B cell (primary cell): ENCODE measurements around the gene MMP14. TPM values are rescaled to one million over a fixed set of nuclear protein-coding genes. Genes with fewer than 3 reads are reported as not detected.

ENCODE experiments used
- ATAC-seq: fragments of 200-7000 bp; cut with Tn5 transposase; one replicate; pipeline ENCODE4 v1.10.0; 2021; ENCODE audit warnings: low read depth, mild to moderate bottlenecking, moderate number of reproducible peaks, moderate library complexity
- CTCF ChIA-PET: fragments of 350-600 bp; sonication (Branson Sonifier 250); formaldehyde crosslinking; loops from one replicate; lab custom pipeline; 2021; ENCODE audit warnings: antibody characterized with exemption, inconsistent platforms; lab: Charles Lee
- POLR2A ChIA-PET: fragments of 350-600 bp; sonication (Branson Sonifier 250); formaldehyde crosslinking; loops from one replicate; lab custom pipeline; 2021; ENCODE audit warnings: antibody characterized with exemption; lab: Charles Lee
- DNase-seq: peaks from one replicate; pipeline ENCODE4 v3.0.0; 2013
- H2AFZ ChIP-seq: 2 replicates; pipeline ENCODE4 v1.6.1; 2012; ENCODE audit warnings: mild to moderate bottlenecking, low read depth, low read length; ENCODE audit not compliant: insufficient read depth, poor library complexity, severe bottlenecking
- H3K27ac ChIP-seq, 2 donors: 1 replicate in 1 of 2; 2 replicates in 1 of 2; pipeline ENCODE4 v1.5.1; 2012 to 2013; ENCODE audit warnings: low read length in 2 of 2, mild to moderate bottlenecking in 2 of 2, moderate library complexity in 1 of 2
- H3K27me3 ChIP-seq, 4 experiments: fragments of 200-600 bp in 1 of 4; sonication (generic) in 1 of 4; replicated peaks in 1 of 4; 1 replicate in 2 of 4; 2 replicates in 2 of 4; pipeline versions ENCODE4 v1.6.1 to v1.7.0; 2013 to 2016; ENCODE audit warnings: low read length in 3 of 4, mild to moderate bottlenecking in 2 of 4, mixed read lengths in 1 of 4, moderate library complexity in 1 of 4; ENCODE audit not compliant: insufficient read depth in 4 of 4, control insufficient read depth in 3 of 4; ENCODE audit errors: control extremely low read depth in 1 of 4
- H3K36me3 ChIP-seq, 2 experiments: replicated peaks in 1 of 2; 1 replicate in 1 of 2; 2 replicates in 1 of 2; pipeline versions ENCODE4 v1.6.1 to v1.7.1; 2013; ENCODE audit warnings: low read length in 1 of 2; ENCODE audit not compliant: insufficient read depth in 2 of 2, control insufficient read depth in 1 of 2; ENCODE audit errors: control extremely low read depth in 1 of 2, extremely low read depth in 1 of 2
- H3K4me1 ChIP-seq, 2 donors: fragments of 200-600 bp in 1 of 2; sonication (generic) in 1 of 2; 1 replicate in 1 of 2; 2 replicates in 1 of 2; pipeline versions ENCODE4 v1.5.1 to v1.6.1; 2013 to 2017; ENCODE audit warnings: low read length in 2 of 2; ENCODE audit not compliant: control insufficient read depth in 2 of 2, insufficient read depth in 2 of 2
- H3K4me2 ChIP-seq: replicated peaks from 2 replicates; pipeline ENCODE3; 2012; ENCODE audit warnings: mild to moderate bottlenecking, low read depth, low read length; ENCODE audit not compliant: poor library complexity, severe bottlenecking
- H3K4me3 ChIP-seq, 5 experiments: fragments of 200-600 bp in 1 of 5; sonication (generic) in 1 of 5; 1 replicate in 3 of 5; 2 replicates in 2 of 5; pipeline versions ENCODE4 v1.5.1 to v1.7.0; 2011 to 2016; ENCODE audit warnings: low read length in 4 of 5, mild to moderate bottlenecking in 4 of 5, low read depth in 2 of 5, control low read depth in 1 of 5, moderate library complexity in 1 of 5; ENCODE audit not compliant: insufficient read depth in 1 of 5; ENCODE audit errors: control extremely low read depth in 1 of 5, extremely low read depth in 1 of 5
- H3K79me2 ChIP-seq: fragments of 200-600 bp; sonication (generic); one replicate; pipeline ENCODE4 v1.6.0; 2016; ENCODE audit warnings: low read length; ENCODE audit not compliant: control insufficient read depth, insufficient read depth
- H3K9ac ChIP-seq: fragments of 200-600 bp; sonication (generic); 2 replicates; pipeline ENCODE4 v1.6.1; 2017; ENCODE audit warnings: mild to moderate bottlenecking, low read length, moderate library complexity
- H3K9me3 ChIP-seq, 3 donors: one replicate each; pipeline versions ENCODE4 v1.6.1 to v1.7.1; 2013; ENCODE audit warnings: low read length in 2 of 3; ENCODE audit not compliant: control insufficient read depth in 2 of 3, insufficient read depth in 1 of 3; ENCODE audit errors: control extremely low read depth in 1 of 3
- H4K20me1 ChIP-seq: 2 replicates; pipeline ENCODE4 v1.6.0; 2012; ENCODE audit warnings: mild to moderate bottlenecking, low read length; ENCODE audit not compliant: insufficient read depth, control insufficient read depth, poor library complexity, severe bottlenecking
- H3K27ac Mint-ChIP-seq: one replicate; pipeline ENCODE4 v1.8.0; 2021; ENCODE audit warnings: mixed read lengths
- H3K27me3 Mint-ChIP-seq: one replicate; pipeline ENCODE4 v1.8.0; 2021; ENCODE audit warnings: mixed read lengths
- H3K4me1 Mint-ChIP-seq: one replicate; pipeline ENCODE4 v1.8.0; 2021; ENCODE audit warnings: mixed read lengths
- H3K4me3 Mint-ChIP-seq: one replicate; pipeline ENCODE4 v1.8.0; 2021; ENCODE audit warnings: mixed read lengths
- H3K9me3 Mint-ChIP-seq: one replicate; pipeline ENCODE4 v1.8.0; 2022; ENCODE audit warnings: mixed read lengths; ENCODE audit not compliant: insufficient read depth
- CTCF ChIP-seq: fragments of 200-600 bp; IDR thresholded peaks from one replicate; pipeline ENCODE4 v1.8.0; 2022; ENCODE audit warnings: antibody characterized with exemption, mild to moderate bottlenecking
- EZH2 ChIP-seq: IDR thresholded peaks from 2 replicates; pipeline ENCODE4 v1.6.1; 2012; ENCODE audit warnings: borderline replicate concordance, low read depth, mild to moderate bottlenecking, moderate library complexity, low read length; ENCODE audit not compliant: insufficient read depth, poor library complexity, severe bottlenecking
- WGBS: methylation state at CpG from one replicate; pipeline ENCODE4 v1.1.5; 2013; ENCODE audit warnings: missing lambda C conversion rate; ENCODE audit not compliant: insufficient coverage; 5-methylcytosine and 5-hydroxymethylcytosine counted together
- intact Hi-C: fragments of 100-400 bp; cut with micrococcal nuclease; formaldehyde crosslinking; loops from one replicate; pipeline ENCODE4 v1.10.0; 2022
- polyA plus RNA-seq: library from polyadenylated mRNA; depleted of rRNA; stranded (reverse); fragments of >200 nt; gene quantifications from 2 replicates; pipeline ENCODE4 v1.2.3, GENCODE V29; 2012
- total RNA-seq, 2 donors: library from RNA; stranded (reverse); fragments of 120-200 nt in 1 of 2; gene quantifications; 1 replicate in 1 of 2; 2 replicates in 1 of 2; pipeline versions ENCODE4 v1.2.3 to v1.2.4, GENCODE V29; 2013 to 2022

Gene MMP14
- total and polyA plus RNA-seq, 2 donors (not counting 1 experiment from before 2014, with no cell fraction given): 1.0 to 3.5 TPM

DNA sequence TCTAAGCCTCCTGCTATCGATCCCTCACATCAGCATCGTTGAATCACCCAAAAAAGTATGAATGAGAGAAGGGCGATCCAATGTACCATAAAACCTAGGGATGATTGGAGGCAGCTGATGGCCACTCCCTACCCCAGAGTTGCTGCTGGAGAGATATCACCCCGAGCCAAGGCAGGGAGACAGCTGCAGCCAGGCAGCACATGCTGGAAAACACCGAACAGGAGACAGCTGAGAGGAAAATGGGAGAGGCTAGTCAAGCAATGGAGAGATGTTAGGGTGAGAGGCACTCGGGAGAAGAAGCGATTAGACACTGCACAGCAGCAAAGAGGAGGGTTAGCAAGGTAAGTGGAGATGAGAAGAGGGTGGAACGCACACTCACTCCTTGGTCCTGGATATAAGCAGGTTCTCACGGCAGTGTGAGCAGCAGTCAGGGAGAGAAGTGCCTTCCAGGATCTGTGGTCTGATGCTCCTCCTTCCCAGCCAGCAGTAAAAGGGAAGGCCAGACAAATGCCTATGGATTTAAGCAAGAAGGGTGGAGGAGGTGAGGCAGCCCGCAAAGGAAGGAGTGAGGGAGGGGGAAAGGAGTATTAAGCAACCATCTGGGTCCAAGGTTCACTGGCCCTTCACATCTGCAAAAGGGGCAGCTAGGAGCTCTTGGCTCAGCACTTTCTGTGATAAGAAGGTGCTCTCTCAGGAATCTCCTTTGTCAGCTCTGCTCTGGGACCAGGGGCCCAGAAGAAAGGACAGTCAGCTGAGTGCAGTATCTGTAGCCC lies 21.3 kb upstream of the MMP14 start, which contains the start of gene SLC7A7:
Gene SLC7A7, minus strand, starts transcription at position 495 of the 773 bp plus-strand sequence. CDS start 2,037 bp downstream, outside the sequence.
- ATAC-seq (no peak), DNase-seq (no peak)
- Histone ChIP-seq H3K4me1 (peaks cover 54 to 64% of the 10 kb centered on the region in 2 donors), H3K9me3 (peaks cover 0 to 6% (median 0%) of the 10 kb centered on the region in 3 donors), H3K36me3 (no peaks in the 10 kb centered on the region), H3K27ac (peak within 1 kb of the TSS; percentile 63 to 71), H3K79me2 (no peaks in the 10 kb centered on the region), H3K27me3 (no peaks in the 10 kb centered on the region), H3K4me3 (peak within 1 kb of the TSS in 4 of 5 experiments; percentile 3 to 39 (median 13)), H2AFZ (peak within 1 kb of the TSS; percentile 87), H3K4me2 (peak within 1 kb of the TSS; percentile 64), H3K9ac (peak within 1 kb of the TSS; percentile 35), H4K20me1 (no peaks in the 10 kb centered on the region)
- TF ChIP-seq CTCF (no peak), EZH2 (no peak)
- peak within 1 kb of the TSS; percentile 92 for H3K27ac Mint-ChIP-seq
- H3K27me3 Mint-ChIP-seq: no peaks in the 10 kb centered on the region
- H3K4me3 Mint-ChIP-seq: peak within 1 kb of the TSS; percentile 66
- WGBS: 97% methylated on average over 5 of the region's 10 CpGs
- intact Hi-C loops: no loop called here
- H3K4me1 Mint-ChIP-seq: peaks cover 73% of the 10 kb centered on the region
- no peaks in the 10 kb centered on the region for H3K9me3 Mint-ChIP-seq
- ChIA-PET POLR2A (interaction anchor here (0.6 to 1.5 kb wide), 3 partner anchors 9 to 12 kb away, joined by 3 to 5 read pairs (median 4); no protein-coding TSS in a partner anchor), CTCF (interaction anchor here (0.7 to 14.9 kb wide), 6 partner anchors 7 to 66 kb away, joined by 3 to 129 read pairs (median 4); no protein-coding TSS in a partner anchor)
